Smooth muscle cell (in vitro differentiated cells): ENCODE results near the gene PSMD9. TPM values are rescaled to one million over a fixed set of nuclear protein-coding genes. Genes with fewer than 3 reads are reported as not detected.

ENCODE experiments used
- DNase-seq: peaks from one replicate; lab custom pipeline; 2025; ENCODE audit not compliant: unreplicated experiment; lab: John Stamatoyannopoulos, UW
- H2AFZ ChIP-seq: fragments of 200-600 bp; sonication (generic); 2 replicates; pipeline ENCODE4 v1.6.0; 2016; ENCODE audit warnings: antibody characterized with exemption, low read depth, mild to moderate bottlenecking
- H3F3A ChIP-seq: fragments of 200-600 bp; sonication (generic); 2 replicates; pipeline ENCODE4 v1.6.0; 2017; ENCODE audit warnings: antibody characterized with exemption, low read depth
- H3K27ac ChIP-seq: fragments of 200-600 bp; sonication (generic); 2 replicates; pipeline ENCODE4 v1.5.1; 2016; ENCODE audit warnings: low read depth, mild to moderate bottlenecking
- H3K27me3 ChIP-seq: fragments of 200-600 bp; sonication (generic); 2 replicates; pipeline ENCODE4 v1.6.1; 2016; ENCODE audit warnings: low read depth, mild to moderate bottlenecking
- H3K36me3 ChIP-seq: fragments of 200-600 bp; sonication (generic); 2 replicates; pipeline ENCODE4 v1.5.1; 2016; ENCODE audit warnings: low read depth
- H3K4me1 ChIP-seq: fragments of 200-600 bp; sonication (generic); 2 replicates; pipeline ENCODE4 v1.5.1; 2016; ENCODE audit warnings: low read depth
- H3K4me2 ChIP-seq: fragments of 200-600 bp; sonication (generic); 2 replicates; pipeline ENCODE4 v1.6.0; 2016; ENCODE audit warnings: mild to moderate bottlenecking
- H3K4me3 ChIP-seq: fragments of 200-600 bp; sonication (generic); 2 replicates; pipeline ENCODE4 v1.5.1; 2016; ENCODE audit warnings: mild to moderate bottlenecking
- H3K79me2 ChIP-seq: fragments of 200-600 bp; sonication (generic); 2 replicates; pipeline ENCODE4 v1.6.0; 2016; ENCODE audit warnings: low read depth, mild to moderate bottlenecking
- H3K9ac ChIP-seq: fragments of 200-600 bp; sonication (generic); 2 replicates; pipeline ENCODE4 v1.6.0; 2016; ENCODE audit warnings: low read depth
- H3K9me3 ChIP-seq: fragments of 200-600 bp; sonication (generic); replicated peaks from 2 replicates; pipeline ENCODE4 v1.5.1; 2016; ENCODE audit warnings: low read depth
- H4K20me1 ChIP-seq: fragments of 200-600 bp; sonication (generic); 2 replicates; pipeline ENCODE4 v1.6.0; 2016; ENCODE audit warnings: low read depth
- CTCF ChIP-seq: fragments of 200-600 bp; sonication (generic); IDR thresholded peaks from 2 replicates; pipeline ENCODE4 v1.5.1; 2017; ENCODE audit warnings: borderline replicate concordance, mild to moderate bottlenecking, antibody characterized with exemption; ENCODE audit not compliant: insufficient read depth, poor library complexity, severe bottlenecking
- WGBS: methylation state at CpG from one replicate; pipeline ENCODE4 v1.1.7; 2016; ENCODE audit warnings: low lambda C conversion rate; 5-methylcytosine and 5-hydroxymethylcytosine counted together
- polyA plus RNA-seq: library from polyadenylated mRNA; unstranded; fragments of >200 nt; fragmentation: Nextera tagmentation; extraction: Ambion mirVana; gene quantifications from 2 replicates; pipeline ENCODE4 v1.2.1, GENCODE V29; 2016
- total RNA-seq: library from RNA; depleted of rRNA; stranded (reverse); fragments of >200 nt; gene quantifications from 2 replicates; pipeline ENCODE4 v1.2.3, GENCODE V29; 2014

Gene PSMD9
- total and polyA plus RNA-seq, 2 experiments from 2014 or later, result 33.9 to 87.7 TPM

GRCh38 chr12:121957861-121958515 lies 69.4 kb downstream of the PSMD9 start:
- H4K20me1 ChIP-seq, result no peaks in the 10 kb centered on the region
- no peak overlapping the region for H2AFZ ChIP-seq
- no peak overlapping the region for H3K9ac ChIP-seq
- no peaks in the 10 kb centered on the region for H3K9me3 ChIP-seq
- no peak for DNase-seq
- no peaks in the 10 kb centered on the region for H3K79me2 ChIP-seq
- no peaks in the 10 kb centered on the region for H3F3A ChIP-seq
- no peak overlapping the region for H3K27ac ChIP-seq
- 91% methylated on average over 6 of the region's 6 CpGs for WGBS
- no peaks in the 10 kb centered on the region for H3K27me3 ChIP-seq
- H3K36me3 ChIP-seq, result peaks cover 3% of the 10 kb centered on the region
- no peak overlapping the region for H3K4me3 ChIP-seq
- H3K4me1 ChIP-seq, result no peaks in the 10 kb centered on the region
- no peak for TF ChIP-seq CTCF
- no peak overlapping the region for H3K4me2 ChIP-seq

GRCh38 chr12:121958541-121959240 lies 70.1 kb downstream of the PSMD9 start:
- Histone ChIP-seq H3K4me2 (peak overlapping the region; percentile 53), H3K27me3 (no peaks in the 10 kb centered on the region), H3F3A (no peaks in the 10 kb centered on the region), H4K20me1 (no peaks in the 10 kb centered on the region), H3K27ac (peak overlapping the region; percentile 59), H3K9me3 (no peaks in the 10 kb centered on the region), H3K4me1 (no peaks in the 10 kb centered on the region), H3K79me2 (no peaks in the 10 kb centered on the region), H2AFZ (no peak overlapping the region), H3K9ac (no peak overlapping the region), H3K36me3 (no peaks in the 10 kb centered on the region), H3K4me3 (no peak overlapping the region)
- 74% methylated on average over 21 of the region's 21 CpGs for WGBS
- TF ChIP-seq CTCF, result no peak
- DNase-seq, result no peak

GRCh38 chr12:121960541-121960940 lies 72.0 kb downstream of the PSMD9 start:
- H3K36me3 ChIP-seq, result no peaks in the 10 kb centered on the region
- no peaks in the 10 kb centered on the region for H3K4me1 ChIP-seq
- no peak for DNase-seq
- no peaks in the 10 kb centered on the region for H4K20me1 ChIP-seq
- no peaks in the 10 kb centered on the region for H3K27me3 ChIP-seq
- TF ChIP-seq CTCF, result no peak
- no peaks in the 10 kb centered on the region for H3F3A ChIP-seq
- no peak overlapping the region for H3K4me3 ChIP-seq
- H3K79me2 ChIP-seq, result no peaks in the 10 kb centered on the region
- 90% methylated on average over 7 of the region's 7 CpGs for WGBS
- no peak overlapping the region for H3K9ac ChIP-seq
- no peak overlapping the region for H3K27ac ChIP-seq
- no peak overlapping the region for H2AFZ ChIP-seq
- H3K4me2 ChIP-seq, result no peak overlapping the region
- no peaks in the 10 kb centered on the region for H3K9me3 ChIP-seq
